AG08395 (cell line): Measurements from ENCODE around the gene CYBB.
A peak's percentile ranks its signal among the peaks of the same experiment; 100 is the strongest.
"Not testable (repeated sequence)": the region's sequence is repeated elsewhere in the genome, so short reads cannot be mapped to it uniquely, and the experiment has no call there.

Experiments
- DNase-seq: peaks from one replicate; pipeline ENCODE4 v3.0.0; 2012; ENCODE audit warnings: mixed read lengths, low spot score

Gene CYBB

DNA sequence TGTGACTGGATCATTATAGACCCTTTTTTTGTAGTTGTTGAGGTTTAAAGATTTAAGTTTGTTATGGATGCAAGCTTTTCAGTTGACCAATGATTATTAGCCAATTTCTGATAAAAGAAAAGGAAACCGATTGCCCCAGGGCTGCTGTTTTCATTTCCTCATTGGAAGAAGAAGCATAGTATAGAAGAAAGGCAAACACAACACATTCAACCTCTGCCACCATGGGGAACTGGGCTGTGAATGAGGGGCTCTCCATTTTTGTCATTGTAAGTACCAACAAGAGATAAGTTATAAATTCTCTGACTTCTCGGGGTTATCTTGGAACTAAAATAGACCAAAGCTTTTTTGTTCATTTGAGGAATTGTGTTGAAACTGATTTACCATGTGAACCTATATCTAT is at the start of gene CYBB:
TSS of gene CYBB (plus strand) at position 203 of the 400 bp plus-strand sequence. CDS start at position 222, 19 bp downstream.
- no peak for DNase-seq

DNA sequence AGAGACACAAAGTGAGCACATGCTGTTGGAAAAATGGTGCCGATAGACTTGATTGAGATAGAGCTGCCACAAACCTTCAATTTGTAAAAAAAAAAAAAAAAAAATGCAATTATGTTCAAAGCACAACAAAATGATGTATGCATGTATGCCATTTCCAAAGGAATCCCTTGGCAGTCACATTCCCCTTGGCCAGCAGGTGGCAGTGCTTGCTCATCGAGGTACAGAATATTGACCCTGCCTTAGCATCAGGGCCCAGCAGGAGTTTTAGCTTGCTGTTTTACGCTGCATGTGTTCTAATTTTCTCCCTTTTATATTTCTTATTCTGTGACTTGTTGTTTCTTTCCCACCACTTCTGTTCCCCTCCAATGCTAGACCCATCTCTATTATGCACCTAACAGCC is 34.5 kb upstream of the CYBB start:
- peak; percentile 67 for DNase-seq

DNA sequence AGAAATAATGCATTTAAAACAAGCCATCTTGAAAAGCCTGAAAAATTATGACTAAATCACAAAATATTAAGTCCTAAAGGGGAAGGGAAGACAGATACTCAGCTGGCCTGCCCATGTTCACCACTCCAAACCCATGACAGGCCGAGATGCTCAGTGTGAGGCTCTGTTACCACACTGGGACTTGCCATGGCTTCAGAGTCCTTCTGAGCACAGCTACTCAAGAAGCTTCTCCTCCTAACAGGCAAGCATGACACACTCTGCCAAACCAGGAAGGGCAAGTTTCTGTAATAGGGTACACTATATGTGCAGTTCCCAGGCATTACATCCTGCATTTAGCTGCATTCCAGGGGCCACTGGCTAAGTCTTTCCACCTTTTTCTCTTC is 34.0 kb upstream of the CYBB start:
- DNase-seq = no peak

DNA sequence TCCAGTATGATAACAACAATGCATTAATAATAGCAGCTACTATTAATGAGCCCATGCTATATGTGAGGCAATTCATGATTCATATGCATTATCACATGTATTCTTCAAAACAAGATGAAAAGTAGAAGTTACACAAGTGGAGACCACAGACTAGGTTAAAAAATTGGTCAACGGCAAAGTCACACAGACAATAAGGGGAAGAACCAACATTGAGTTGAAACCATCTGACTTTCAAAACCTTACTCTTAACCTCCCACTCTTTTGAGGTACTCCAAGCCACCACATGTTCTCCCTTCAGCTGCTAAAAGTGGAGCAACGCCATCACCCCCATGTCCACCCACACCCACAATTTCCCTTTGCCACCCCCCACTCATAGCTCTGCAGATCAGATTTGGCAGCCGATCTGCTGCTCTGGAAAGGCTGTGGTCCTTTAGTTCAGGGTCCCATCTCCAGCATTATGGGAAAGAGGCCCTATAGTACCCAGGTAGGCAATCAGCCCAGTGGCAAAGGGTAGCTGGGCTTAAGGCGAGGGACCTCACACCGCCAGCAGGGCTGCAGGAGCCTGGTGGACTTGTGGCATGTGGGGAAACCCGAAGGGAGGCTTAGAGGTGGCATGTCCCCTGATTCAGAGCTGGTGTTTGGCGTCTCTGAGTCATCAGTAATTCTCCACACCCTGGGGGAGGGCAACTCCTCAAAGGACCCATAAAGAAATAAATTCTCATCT is 33.5 kb upstream of the CYBB start:
- DNase-seq = no peak

DNA sequence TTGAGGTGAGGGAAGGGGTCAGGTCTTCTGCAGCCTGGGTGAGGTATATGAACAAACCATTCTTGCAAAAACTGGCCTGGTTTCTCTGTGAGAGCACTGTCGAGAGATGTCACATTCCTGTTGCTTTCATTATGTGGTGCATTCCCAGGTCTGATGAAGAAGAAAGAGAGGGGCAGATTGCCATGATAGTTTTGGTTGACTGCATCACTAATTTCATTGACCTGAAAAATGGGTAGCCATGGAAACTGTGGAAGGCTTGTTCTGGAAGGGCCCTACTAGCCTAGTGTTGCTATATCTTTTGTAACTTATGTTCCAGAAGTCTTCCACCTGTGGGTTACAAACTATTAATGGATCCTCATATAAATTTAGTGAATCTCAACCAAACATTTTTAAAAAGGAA is 32.9 kb upstream of the CYBB start:
- DNase-seq = no peak

DNA sequence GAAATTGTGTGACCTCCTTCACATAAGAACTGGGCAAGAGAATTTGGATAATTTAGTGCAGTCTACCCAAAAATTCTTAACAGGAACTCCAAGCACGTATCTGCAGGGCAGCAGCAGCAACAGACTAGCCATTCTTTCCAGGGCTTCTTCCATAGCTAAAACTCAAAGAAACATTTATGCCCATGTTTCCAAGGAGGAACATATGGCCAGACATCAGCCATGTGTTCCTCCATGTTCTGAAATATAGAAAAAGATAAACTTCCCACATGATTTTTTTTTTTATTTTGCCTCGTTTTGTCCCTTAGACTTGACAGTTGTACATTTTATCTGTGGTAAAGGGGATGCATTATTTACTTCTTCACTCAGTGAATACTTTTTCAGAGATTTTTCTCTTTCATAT is 27.6 kb upstream of the CYBB start:
- no peak for DNase-seq

DNA sequence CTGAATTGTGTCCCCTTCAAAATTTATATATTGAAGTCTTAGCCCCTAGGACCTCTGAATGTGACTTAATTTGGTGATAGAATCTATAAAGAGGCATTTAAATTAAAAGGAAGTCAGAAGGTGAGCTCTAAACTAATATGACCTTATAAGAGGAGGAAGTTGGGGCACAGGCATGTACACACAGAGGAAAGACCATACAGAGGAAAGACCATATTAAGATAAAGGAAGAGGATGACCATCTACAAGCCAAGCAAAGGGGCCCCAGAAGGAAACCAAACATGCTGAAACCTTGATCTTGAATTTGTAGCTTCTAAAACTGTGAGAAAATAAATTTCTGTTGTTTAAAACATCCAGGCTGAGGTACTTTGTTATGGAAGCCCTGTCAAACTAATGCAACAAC is 26.9 kb upstream of the CYBB start:
- DNase-seq = no peak

DNA sequence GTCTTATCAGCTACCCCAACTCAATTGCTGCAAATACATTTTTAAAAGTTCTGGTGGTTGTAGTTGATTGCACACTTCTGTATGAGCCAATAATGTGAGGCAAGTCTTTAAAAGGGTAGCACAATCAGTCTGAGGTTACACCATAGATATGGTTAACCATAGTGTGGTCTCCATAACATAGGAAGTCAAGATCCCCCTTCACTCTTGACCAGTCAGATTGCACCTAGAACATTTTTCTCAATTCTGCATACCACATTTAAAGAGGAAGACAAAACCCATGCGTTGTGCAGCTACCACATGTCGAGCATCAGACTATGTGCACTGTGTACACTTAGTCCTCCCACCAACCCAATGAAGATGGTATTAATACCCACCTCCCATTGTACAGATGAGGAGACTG is 26.5 kb upstream of the CYBB start:
- no peak for DNase-seq

DNA sequence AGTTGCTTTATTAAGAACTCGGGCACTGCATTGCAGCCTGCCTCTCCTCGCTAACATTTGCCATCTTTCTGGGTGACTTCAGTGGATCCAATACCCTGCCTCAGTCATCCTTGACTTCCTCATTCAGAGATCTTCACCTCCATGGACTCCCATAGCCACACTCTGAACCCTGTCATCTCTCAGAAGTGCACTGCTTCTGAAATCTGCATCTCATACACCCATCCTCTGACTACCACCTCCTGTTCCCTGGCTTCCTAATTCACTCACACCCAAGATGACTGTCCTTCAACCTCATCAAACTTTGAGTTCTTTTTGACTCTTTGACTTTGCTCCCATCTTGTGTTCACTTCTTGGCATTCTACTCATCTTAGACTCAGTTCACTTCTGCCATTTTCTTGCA is 25.3 kb upstream of the CYBB start:
- no peak for DNase-seq

DNA sequence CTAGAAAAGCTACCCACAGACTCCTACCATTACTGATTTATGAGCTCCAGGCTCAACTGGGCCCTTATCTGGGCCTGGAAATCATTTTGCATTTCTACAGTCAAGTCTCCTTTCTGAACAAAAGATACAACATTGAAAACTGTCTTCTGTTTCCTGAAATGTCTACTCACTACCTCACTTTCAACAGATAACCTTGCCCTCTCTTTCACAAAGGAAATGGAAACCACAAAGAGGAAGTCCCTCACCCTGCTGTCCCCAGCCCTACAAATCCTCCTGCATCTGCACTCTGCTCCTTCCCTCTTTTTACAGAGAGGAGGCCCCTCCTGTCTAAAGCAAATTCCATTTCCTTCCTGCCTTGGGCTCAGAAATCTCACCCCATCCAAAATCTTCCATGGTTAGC is 24.8 kb upstream of the CYBB start:
- no peak for DNase-seq

DNA sequence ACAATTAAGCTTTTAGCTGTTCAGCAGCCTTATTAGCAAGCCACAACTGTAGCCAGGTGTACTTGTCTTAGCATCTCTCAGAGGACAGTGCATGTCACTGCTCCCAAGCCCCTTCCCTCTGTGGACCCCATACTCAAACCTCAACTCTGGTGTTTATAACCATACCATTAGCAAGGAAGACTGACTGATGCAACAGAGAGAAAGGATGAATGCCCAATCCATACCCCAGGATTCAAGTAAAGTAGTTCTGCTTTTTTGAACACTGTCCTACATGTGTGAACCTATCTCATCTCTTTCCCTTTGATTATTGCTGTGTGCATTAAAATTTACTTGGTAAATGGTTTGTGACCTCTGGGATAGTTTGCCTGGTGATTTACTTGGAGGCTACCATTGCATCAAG is 22.8 kb upstream of the CYBB start:
- no peak for DNase-seq

DNA sequence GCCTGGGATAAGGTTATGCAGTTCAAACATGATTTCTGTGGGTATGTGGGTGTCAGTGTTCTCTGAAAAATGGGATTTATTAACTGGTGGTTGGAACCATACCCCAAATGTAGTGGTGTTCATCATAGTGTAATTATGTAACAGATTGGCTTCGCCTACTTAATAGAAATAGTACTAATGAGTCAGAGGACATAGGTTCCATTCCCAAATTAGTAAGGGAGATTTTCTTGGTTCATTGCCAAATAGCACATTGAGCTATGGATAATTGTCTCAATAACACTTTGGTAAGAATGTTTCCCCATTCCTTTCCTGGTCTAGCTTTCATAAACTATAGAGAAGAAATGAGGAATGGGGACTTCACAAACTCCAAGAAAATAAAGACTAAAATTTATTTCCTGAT is 20.5 kb upstream of the CYBB start:
- no peak for DNase-seq

DNA sequence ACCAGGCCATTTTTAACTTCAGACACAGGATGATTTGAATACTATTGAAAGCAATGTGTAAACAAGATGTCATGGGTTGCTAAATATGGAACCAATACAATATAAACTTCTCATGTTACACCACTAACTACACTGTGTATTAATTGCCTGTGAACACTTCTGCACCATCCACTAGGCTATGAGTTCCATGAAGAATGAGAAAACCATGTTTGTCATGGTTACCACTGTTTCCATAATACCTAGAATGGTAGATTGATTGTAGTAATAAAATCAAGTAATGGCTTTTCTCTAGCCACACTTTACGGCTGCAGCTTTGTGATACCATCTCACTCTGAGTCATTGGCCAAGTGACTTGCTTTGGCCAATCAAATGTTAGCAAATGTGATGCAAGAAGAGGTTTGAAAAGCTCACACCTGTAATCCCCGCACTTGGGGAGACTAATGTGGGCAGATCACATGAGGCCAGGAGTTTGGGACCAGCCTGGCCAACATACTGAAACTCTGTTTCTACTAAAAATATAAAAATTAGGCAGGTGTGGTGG is 19.9 kb upstream of the CYBB start:
- no peak for DNase-seq

DNA sequence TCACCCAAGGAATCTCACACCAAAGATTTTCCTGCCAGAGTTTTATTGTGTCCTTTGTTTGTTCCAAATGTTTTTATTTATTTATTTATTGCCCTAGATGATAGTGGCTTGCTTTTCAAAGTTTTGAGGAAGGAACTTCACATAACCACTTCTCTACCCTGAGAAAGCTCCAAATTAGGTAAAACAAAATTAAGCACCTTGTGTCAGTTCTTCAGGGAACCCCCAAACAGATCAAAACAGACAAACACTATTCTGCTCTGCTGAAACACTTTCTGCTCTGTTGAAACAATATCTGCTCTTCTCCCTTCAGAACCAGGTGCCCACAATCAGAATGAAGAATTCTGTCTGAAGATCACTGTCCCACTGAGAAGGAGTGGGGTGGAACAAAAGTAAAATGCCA is 16.5 kb upstream of the CYBB start:
- no peak for DNase-seq

DNA sequence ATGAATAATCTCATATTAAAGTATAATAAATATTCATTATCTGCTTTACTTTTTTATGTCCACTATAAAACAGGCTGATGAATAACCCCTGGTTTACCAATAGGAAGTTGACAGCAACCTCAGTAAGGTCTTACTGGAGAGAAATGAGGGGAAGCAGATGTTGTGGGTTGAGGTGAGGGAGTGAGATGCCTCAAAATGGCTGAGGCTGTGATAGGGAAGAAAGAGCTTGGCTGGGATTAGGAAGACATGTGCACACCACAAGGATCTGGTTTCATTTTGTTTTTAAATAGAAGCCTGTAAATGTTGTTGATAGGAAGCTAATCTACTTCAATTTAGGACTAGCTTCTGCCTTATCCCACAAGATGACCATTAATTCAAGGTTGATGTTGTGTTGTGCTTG is 14.4 kb upstream of the CYBB start:
- DNase-seq = no peak

DNA sequence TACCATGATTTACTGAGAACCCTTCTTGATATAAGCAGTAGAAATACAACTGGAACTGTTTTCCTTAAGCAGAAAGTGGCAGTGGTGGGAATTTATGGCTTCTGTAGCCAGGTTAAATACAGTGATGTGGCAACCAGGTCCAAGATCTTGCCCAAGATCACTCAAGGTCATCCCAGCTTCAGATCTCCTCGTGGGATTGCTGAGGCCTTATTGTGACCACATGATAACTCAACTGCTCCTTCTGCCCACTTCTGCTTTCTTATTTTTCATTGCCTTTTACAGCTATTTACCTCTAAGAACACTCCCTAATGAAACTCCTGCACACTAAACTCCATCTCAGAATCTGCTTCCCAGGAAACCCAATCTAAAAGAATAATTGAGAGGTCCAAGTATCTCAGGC is 12.4 kb upstream of the CYBB start:
- no peak for DNase-seq

DNA sequence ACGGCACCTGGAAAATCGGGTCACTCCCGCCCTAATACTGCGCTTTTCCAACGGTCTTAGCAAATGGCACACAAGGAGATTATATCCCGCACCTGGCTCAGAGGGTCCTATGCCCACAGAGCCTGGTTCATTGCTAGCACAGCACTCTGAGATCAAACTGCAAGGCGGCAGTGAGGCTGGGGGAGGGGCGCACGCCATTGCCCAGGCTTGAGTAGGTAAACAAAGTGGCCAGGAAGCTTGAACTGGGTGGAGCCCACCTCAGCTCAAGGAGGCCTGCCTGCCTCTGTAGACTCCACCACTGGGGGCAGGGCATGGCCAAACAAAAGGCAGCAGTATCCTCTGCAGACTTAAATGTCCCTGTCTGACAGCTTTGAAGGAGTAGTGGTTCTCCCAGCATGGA is 11.0 kb upstream of the CYBB start:
- not testable (repeated sequence) for DNase-seq

DNA sequence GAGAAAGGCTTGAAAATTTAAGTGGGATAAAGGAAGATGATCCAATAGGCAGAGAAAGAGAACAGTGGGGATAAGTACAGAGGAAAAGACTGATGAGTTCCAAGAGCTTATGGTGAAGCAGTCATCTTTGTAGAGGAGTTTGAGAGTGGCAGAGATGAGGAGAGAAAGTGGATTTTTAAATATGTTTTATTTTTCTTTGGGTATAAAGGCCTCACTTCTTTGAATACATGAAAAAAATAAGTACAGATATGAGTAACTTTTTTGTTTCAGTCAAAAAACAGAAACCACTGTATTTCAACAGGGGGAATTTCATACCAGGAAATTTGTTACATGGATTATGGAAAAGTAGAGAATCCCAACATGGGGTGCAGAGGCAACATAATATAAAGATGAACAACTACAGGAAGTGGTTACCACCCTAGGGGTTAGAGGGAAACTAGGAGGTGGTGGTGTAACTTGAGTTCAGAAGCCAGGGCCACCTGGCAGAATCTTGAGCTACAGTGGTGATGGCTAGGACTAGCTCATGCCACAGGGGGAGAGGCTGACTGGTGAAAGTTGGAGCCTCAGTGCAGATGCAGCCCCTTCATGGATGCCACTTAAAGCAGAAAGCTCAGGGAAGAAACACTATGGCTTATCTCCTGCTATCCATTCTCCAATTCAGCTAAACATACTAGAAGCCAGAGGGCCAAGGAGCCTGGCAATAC is 3.4 kb upstream of the CYBB start:
- no peak for DNase-seq

DNA sequence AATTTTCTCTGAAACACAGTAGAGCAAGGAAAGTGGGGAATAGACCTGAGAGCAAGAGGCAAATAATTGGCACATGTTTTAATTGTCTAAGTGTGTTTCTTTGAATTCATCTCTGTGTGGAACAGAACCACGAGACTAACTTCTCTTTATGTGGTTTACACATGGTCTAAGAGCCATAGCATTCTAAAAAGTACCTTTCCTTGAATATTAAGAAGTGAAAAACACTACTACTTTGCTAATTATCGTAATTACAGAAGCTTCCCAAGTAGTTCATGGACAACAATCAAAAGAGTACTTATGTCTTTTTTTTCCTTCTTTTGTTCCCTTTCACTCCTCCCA is 2.9 kb upstream of the CYBB start:
- DNase-seq = no peak

DNA sequence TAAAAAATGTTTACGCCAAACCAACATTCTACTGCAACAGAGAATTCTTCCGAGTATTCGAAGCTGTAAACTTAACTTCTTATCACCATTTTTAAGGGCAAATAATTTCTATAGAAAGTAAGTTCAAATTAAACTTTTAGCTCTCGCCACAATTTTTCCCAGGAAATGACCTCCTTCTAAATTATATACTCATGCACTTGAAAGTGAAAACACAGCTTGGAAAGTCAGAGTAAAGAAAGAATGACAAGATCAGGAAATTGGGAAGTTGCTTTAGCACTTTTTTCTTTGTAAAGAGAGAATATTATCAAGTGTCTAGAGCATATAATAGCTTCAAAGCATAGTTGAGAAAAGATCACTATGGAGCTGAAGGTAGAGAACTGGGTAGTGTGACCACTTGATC is 1.2 kb downstream of the CYBB start:
- DNase-seq = no peak

DNA sequence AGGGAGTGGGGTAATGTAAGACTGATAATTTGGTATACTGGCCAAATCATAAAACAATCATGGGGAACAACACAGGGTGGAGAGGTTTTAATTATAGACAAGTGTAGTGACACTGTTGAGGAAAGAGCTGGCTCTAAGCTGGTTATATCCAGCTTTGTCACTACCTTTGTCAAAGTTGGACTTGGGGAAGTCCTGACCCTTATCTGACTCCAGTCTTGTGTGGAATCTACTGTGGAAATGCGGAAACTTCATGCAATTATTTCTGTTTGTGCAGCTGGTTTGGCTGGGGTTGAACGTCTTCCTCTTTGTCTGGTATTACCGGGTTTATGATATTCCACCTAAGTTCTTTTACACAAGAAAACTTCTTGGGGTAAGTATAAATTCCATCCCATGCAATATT is 2.0 kb downstream of the CYBB start:
- no peak for DNase-seq

DNA sequence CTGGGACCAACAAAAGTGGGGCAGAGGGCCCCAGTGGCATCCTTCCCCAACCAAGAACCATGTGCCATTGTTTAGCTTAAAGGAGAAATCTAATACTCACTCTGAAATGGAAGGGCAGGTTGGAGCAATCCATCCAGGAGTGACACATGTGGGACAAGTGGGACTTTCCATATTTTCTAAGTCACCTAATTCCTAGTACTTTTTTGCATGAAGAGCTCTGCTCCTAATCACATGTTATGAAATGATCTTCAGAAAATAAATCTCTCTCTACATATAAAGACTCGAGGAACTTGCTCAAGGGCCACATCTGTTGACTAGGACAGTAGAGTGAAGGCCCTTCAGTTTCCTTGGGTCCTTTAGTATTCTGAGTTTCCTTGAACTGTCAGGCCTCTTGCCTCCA is 2.5 kb downstream of the CYBB start:
- DNase-seq = no peak

DNA sequence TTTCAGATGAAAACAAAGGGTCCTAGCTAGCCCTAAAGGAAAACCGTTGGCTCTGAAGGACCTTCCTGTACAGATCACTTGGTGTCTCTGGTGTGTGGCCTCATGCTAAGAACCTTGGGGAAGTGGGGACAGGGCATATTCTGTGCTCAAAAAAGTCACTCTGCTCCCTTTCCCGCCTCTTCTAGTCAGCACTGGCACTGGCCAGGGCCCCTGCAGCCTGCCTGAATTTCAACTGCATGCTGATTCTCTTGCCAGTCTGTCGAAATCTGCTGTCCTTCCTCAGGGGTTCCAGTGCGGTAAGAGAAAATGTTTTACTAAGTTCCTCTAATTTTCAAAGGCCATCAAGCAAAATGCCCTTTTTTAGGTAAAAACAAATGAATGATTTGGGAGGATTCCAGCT is 3.4 kb downstream of the CYBB start:
- no peak for DNase-seq

DNA sequence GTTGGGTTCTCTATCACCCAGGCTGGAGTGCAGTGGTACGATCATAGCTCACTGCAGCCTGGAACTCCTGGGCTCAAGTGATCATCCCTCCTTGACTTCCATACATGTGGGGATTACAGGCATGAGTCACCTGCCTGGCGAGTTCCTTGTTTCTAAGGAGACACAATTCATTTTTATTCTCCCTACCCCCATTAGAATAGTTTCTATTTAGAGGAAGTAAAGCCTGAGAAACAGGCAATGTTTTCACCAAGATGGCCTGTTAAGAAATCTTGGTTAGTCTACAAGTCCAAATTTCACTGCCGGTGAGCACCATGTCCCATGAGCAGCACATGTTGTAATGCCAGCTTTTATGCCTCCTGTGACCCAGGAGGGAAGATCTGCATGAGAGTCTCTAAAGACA is 5.7 kb downstream of the CYBB start:
- no peak for DNase-seq
